DND-41 (cell line): ENCODE results near the gene KRT72.

Experiments used
- CTCF ChIP-seq: IDR thresholded peaks from 2 replicates; pipeline ENCODE4 v1.5.1; 2012; ENCODE audit warnings: borderline replicate concordance, low read length, moderate library complexity, mild to moderate bottlenecking; ENCODE audit not compliant: poor library complexity, severe bottlenecking; ENCODE audit errors: extremely low read depth
- EZH2 ChIP-seq: IDR thresholded peaks from 3 replicates; pipeline ENCODE4 v1.6.1; 2012; ENCODE audit warnings: borderline replicate concordance, low read depth, mild to moderate bottlenecking, moderate library complexity, low read length, inconsistent platforms; ENCODE audit not compliant: severe bottlenecking

- TF ChIP-seq CTCF (no peak), EZH2 (no peak)
Observed at GRCh38 chr12:52615912-52616311, 14.6 kb upstream of the KRT72 start.
